ENCODE measurements around the gene SLIT3.
"Not testable (repeated sequence)": the region's sequence is repeated elsewhere in the genome, so short reads cannot be mapped to it uniquely, and the experiment has no call there.

Gene SLIT3

GRCh38 chr5:168749391-168750100 is 551.4 kb downstream of the SLIT3 start:
- no peak for DNase-seq

- no peak for DNase-seq
Measured at GRCh38 chr5:168747987-168748777, 552.8 kb downstream of the SLIT3 start.

GRCh38 chr5:168746893-168747640 is 553.9 kb downstream of the SLIT3 start:
- DNase-seq = no peak

- DNase-seq = not testable (repeated sequence)
Measured at GRCh38 chr5:168746126-168746892, 554.6 kb downstream of the SLIT3 start.

GRCh38 chr5:168743617-168744016 is 557.3 kb downstream of the SLIT3 start:
- no peak for DNase-seq

GRCh38 chr5:168742311-168742710 is 558.6 kb downstream of the SLIT3 start:
- not testable (repeated sequence) for DNase-seq

- DNase-seq = no peak
Measured at GRCh38 chr5:168740811-168741213, 560.1 kb downstream of the SLIT3 start.

GRCh38 chr5:168740092-168740800 is 560.7 kb downstream of the SLIT3 start:
- no peak for DNase-seq

- no peak for DNase-seq
Measured at GRCh38 chr5:168737066-168737465, 563.9 kb downstream of the SLIT3 start.

GRCh38 chr5:168736281-168736831 is 564.6 kb downstream of the SLIT3 start:
- DNase-seq = no peak

GRCh38 chr5:168734620-168735300 is 566.2 kb downstream of the SLIT3 start:
- DNase-seq = no peak

- DNase-seq = no peak
Measured at GRCh38 chr5:168734119-168734518, 566.8 kb downstream of the SLIT3 start.

GRCh38 chr5:168728546-168729211 is 572.3 kb downstream of the SLIT3 start:
- no peak for DNase-seq

GRCh38 chr5:168727547-168727946 is 573.4 kb downstream of the SLIT3 start:
- DNase-seq = no peak

- DNase-seq = no peak
Measured at GRCh38 chr5:168726342-168726741, 574.6 kb downstream of the SLIT3 start.

GRCh38 chr5:168724227-168724626 is 576.7 kb downstream of the SLIT3 start:
- no peak for DNase-seq

GRCh38 chr5:168723037-168723436 is 577.9 kb downstream of the SLIT3 start:
- no peak for DNase-seq

GRCh38 chr5:168721966-168722365 is 579.0 kb downstream of the SLIT3 start:
- DNase-seq = no peak

GRCh38 chr5:168721002-168721753 is 579.8 kb downstream of the SLIT3 start:
- DNase-seq = no peak

GRCh38 chr5:168720575-168720974 is 580.4 kb downstream of the SLIT3 start:
- no peak for DNase-seq
